ENCODE measurements around the gene CLEC11A. TPM values are rescaled to one million over a fixed set of nuclear protein-coding genes. Genes with fewer than 3 reads are reported as not detected.

The CLEC11A gene
- total and polyA plus RNA-seq, 10 of the 15 experiments (the other 5 are each of a cell fraction or from before 2014, with no cell fraction given) = not detected

DNA sequence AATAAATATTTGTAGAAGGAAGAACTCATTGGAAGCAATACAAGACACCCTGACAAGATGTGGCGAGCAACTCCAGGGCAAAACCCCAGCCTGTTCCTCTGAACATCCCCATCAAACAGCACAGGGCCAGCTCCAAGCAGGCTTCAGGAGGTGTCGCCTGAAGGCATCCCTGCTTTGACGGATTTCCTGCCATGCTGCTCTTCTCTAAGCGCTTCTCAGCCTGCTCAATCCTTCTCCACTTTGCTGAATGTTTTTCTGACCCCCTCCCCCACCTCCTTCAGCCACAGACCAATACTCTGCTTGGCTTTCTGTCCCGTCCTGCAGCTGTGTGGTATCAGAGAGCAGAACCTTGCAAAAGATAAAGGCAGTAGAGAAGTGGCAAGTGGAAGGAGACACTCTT is 45.5 kb upstream of the CLEC11A start:
- no peak for FAIRE-seq
- Histone ChIP-seq H3K4me3 (no peak overlapping the region), H3K79me2 (ENCODE audit: control insufficient read depth, insufficient read depth, low read length) (no peaks in the 10 kb centered on the region), H3K4me2 (ENCODE audit: control insufficient read depth, insufficient read depth) (no peak overlapping the region), H2AFZ (ENCODE audit: control insufficient read depth, low read depth, low read length) (no peak overlapping the region), H3K9ac (ENCODE audit: control insufficient read depth, insufficient read depth, low read length) (no peak overlapping the region), H3K27me3 (replicated peaks in 1 of 2; ENCODE audit: control insufficient read depth in 2 of 2, insufficient read depth in 2 of 2, low read length in 1 of 2) (peaks cover 4 to 6% of the 10 kb centered on the region in 2 experiments; a peak in 2 of 4 replicates), H3K9me3 (replicated peaks; ENCODE audit: control insufficient read depth, insufficient read depth, low read length) (no peaks in the 10 kb centered on the region; the same call in 1 of the 3 replicates), H4K20me1 (ENCODE audit: control insufficient read depth, insufficient read depth) (no peaks in the 10 kb centered on the region), H3K4me1 (ENCODE audit: control insufficient read depth, insufficient read depth, low read length) (peaks cover 2% of the 10 kb centered on the region; the same call in 1 of the 2 replicates), H3K27ac (ENCODE audit: control insufficient read depth, insufficient read depth) (no peak overlapping the region), H3K36me3 (ENCODE audit: control insufficient read depth in 2 of 2, insufficient read depth in 2 of 2, low read length in 1 of 2) (no peaks in the 10 kb centered on the region)
- intact Hi-C loops (cut with micrococcal nuclease; ENCODE audit: unreplicated experiment) (no loop called here), in situ Hi-C loops (cut with MboI) (no loop called here)
- CTCF ChIA-PET = no interaction called here
- no peak for DNase-seq (ENCODE audit: low read depth, low spot score)
- no peak for ATAC-seq
- 15% methylated on average over 5 of the region's 5 CpGs for WGBS (ENCODE audit: insufficient coverage, insufficient replicate concordance, low lambda C conversion rate, missing lambda C conversion rate)
- TF ChIP-seq ZNF274 (IDR thresholded peaks at IDR 0.05; ENCODE audit: insufficient read depth, insufficient read length) (no peak), ATF7 (IDR thresholded peaks at IDR 0.05; ENCODE audit: low read depth) (no peak), TAF1 (IDR thresholded peaks at IDR 0.05; ENCODE audit: borderline replicate concordance, low read depth, low read length) (no peak), SPI1 (IDR thresholded peaks at IDR 0.05; ENCODE audit: borderline replicate concordance, insufficient read depth, low read depth, low read length) (no peak), MYC (IDR thresholded peaks at IDR 0.05; ENCODE audit: insufficient read depth, insufficient read length, insufficient replicate concordance, low read length, severe bottlenecking) (no peak), CHD4 (IDR thresholded peaks at IDR 0.05) (no peak), RB1 (IDR thresholded peaks at IDR 0.05; ENCODE audit: borderline replicate concordance) (no peak), BMI1 (IDR thresholded peaks at IDR 0.05; ENCODE audit: borderline replicate concordance) (no peak), STAT1 (conservative IDR thresholded peaks at IDR 0.05) (no peak), RFX5 (IDR thresholded peaks at IDR 0.05; ENCODE audit: low read depth, low read length) (no peak), JUND (IDR thresholded peaks at IDR 0.05; ENCODE audit: low read depth, low read length) (no peak), FOXK2 (IDR thresholded peaks at IDR 0.05) (no peak), ETV6 (conservative IDR thresholded peaks at IDR 0.05 in 1 of 2, IDR thresholded peaks at IDR 0.05 in 1 of 2; ENCODE audit: borderline replicate concordance in 1 of 2, low read depth in 1 of 2) (no peak), RELA (IDR thresholded peaks at IDR 0.05; ENCODE audit: borderline replicate concordance, partially characterized antibody) (no peak), ZBED1 (IDR thresholded peaks at IDR 0.05; ENCODE audit: borderline replicate concordance) (no peak)
- TF ChIP-seq, protein P1, sequence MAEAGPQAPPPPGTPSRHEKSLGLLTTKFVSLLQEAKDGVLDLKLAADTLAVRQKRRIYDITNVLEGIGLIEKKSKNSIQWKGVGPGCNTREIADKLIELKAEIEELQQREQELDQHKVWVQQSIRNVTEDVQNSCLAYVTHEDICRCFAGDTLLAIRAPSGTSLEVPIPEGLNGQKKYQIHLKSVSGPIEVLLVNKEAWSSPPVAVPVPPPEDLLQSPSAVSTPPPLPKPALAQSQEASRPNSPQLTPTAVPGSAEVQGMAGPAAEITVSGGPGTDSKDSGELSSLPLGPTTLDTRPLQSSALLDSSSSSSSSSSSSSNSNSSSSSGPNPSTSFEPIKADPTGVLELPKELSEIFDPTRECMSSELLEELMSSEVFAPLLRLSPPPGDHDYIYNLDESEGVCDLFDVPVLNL (IDR thresholded peaks at IDR 0.05; ENCODE audit: low read depth, low read length) = no peak
- TF ChIP-seq, protein P2, sequence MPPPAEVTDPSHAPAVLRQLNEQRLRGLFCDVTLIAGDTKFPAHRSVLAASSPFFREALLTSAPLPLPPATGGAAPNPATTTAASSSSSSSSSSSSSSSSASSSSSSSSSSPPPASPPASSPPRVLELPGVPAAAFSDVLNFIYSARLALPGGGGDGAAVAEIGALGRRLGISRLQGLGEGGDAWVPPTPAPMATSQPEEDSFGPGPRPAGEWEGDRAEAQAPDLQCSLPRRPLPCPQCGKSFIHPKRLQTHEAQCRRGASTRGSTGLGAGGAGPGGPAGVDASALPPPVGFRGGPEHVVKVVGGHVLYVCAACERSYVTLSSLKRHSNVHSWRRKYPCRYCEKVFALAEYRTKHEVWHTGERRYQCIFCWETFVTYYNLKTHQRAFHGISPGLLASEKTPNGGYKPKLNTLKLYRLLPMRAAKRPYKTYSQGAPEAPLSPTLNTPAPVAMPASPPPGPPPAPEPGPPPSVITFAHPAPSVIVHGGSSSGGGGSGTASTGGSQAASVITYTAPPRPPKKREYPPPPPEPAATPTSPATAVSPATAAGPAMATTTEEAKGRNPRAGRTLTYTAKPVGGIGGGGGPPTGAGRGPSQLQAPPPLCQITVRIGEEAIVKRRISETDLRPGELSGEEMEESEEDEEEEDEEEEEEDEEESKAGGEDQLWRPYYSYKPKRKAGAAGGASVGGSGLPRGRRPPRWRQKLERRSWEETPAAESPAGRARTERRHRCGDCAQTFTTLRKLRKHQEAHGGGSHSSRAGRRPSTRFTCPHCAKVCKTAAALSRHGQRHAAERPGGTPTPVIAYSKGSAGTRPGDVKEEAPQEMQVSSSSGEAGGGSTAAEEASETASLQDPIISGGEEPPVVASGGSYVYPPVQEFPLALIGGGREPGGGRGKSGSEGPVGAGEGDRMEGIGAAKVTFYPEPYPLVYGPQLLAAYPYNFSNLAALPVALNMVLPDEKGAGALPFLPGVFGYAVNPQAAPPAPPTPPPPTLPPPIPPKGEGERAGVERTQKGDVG (CRISPR knock-in tag; IDR thresholded peaks at IDR 0.05) = no peak
- RAD21 ChIA-PET (ENCODE audit: unreplicated experiment) = no interaction called here
- SMC1A ChIA-PET (ENCODE audit: uncharacterized antibody, unreplicated experiment) = no interaction called here
- no TSS peak for BruUV-seq (replicated peaks)
- POLR2A ChIA-PET = no interaction called here
